GM10266 (cell line): Measurements from ENCODE around the gene HK2.

ENCODE experiments used
- DNase-seq: peaks from one replicate; pipeline ENCODE4 v3.0.0; 2012; ENCODE audit errors: extremely low spot score
- TF ChIP-seq, protein P1 (sequence below): IDR thresholded peaks from 2 replicates; pipeline ENCODE4 v1.5.1; 2012; ENCODE audit warnings: mild to moderate bottlenecking, low read depth; ENCODE audit not compliant: control insufficient read depth, insufficient read depth; ENCODE audit errors: missing control alignments

HK2 gene

DNA sequence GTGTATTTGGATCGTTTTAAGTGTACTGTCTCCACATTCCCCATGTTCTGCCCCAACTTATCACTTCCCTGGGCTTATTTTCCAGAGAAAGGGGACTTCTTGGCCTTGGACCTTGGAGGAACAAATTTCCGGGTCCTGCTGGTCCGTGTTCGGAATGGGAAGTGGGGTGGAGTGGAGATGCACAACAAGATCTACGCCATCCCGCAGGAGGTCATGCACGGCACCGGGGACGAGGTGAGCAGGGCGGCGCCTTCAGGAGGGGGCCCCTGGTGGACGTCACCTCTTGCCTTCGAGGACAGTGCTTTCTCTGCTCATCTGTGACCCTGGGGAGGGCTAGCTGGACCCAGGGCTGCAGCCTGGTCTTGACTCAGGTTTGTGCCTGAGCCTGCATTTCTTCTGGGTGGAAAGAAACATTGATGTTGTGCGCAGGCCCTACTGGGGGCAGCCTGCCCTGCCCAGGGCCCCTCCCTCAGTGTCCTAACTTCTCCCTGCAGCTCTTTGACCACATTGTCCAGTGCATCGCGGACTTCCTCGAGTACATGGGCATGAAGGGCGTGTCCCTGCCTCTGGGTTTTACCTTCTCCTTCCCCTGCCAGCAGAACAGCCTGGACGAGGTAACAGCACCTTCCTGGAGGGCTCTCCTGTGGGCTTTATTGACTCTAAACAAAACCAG lies 47.8 kb downstream of the HK2 start:
- TF ChIP-seq, protein P1, sequence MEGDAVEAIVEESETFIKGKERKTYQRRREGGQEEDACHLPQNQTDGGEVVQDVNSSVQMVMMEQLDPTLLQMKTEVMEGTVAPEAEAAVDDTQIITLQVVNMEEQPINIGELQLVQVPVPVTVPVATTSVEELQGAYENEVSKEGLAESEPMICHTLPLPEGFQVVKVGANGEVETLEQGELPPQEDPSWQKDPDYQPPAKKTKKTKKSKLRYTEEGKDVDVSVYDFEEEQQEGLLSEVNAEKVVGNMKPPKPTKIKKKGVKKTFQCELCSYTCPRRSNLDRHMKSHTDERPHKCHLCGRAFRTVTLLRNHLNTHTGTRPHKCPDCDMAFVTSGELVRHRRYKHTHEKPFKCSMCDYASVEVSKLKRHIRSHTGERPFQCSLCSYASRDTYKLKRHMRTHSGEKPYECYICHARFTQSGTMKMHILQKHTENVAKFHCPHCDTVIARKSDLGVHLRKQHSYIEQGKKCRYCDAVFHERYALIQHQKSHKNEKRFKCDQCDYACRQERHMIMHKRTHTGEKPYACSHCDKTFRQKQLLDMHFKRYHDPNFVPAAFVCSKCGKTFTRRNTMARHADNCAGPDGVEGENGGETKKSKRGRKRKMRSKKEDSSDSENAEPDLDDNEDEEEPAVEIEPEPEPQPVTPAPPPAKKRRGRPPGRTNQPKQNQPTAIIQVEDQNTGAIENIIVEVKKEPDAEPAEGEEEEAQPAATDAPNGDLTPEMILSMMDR, result no peak
- no peak for DNase-seq

DNA sequence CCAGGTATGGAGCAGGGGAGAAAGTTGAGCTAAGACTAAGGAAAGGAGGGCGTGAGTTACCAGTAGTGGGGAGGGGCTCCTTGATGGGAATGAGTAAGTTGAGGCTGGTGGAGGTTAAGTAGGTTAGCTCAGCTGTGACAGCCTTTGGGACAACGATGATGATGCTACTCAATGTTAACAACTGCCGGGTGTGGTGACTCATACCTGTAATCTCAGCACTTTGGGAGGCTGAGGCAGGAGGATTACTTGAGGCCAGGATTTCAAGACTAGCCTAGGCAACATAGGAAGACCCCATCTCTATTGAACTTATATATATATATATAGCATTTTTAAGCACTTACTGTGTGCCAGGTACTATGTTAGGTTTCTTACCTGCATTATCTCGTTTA lies 48.4 kb downstream of the HK2 start:
- no peak for DNase-seq
- TF ChIP-seq, protein P1, result no peak

DNA sequence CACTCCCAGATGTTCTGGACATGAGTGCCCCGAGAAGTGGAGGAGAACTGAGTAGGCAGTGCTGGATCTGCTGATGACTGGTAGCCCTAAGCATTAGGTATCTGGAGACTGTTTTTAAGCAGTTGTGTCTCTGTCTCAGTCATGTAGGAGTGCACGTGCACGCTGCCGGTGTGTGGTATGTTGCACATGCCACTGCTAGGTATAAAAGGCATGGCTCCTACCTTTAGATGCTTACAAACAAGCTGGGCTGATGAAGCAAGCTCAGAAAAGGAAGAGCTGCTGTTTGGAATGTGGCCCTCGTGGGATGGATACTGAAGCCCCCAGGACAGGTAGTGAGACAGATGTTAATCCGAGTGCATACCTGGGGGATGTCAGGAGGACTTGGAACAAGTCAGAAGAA lies 49.1 kb downstream of the HK2 start:
- DNase-seq, result no peak
- TF ChIP-seq, protein P1, result no peak

DNA sequence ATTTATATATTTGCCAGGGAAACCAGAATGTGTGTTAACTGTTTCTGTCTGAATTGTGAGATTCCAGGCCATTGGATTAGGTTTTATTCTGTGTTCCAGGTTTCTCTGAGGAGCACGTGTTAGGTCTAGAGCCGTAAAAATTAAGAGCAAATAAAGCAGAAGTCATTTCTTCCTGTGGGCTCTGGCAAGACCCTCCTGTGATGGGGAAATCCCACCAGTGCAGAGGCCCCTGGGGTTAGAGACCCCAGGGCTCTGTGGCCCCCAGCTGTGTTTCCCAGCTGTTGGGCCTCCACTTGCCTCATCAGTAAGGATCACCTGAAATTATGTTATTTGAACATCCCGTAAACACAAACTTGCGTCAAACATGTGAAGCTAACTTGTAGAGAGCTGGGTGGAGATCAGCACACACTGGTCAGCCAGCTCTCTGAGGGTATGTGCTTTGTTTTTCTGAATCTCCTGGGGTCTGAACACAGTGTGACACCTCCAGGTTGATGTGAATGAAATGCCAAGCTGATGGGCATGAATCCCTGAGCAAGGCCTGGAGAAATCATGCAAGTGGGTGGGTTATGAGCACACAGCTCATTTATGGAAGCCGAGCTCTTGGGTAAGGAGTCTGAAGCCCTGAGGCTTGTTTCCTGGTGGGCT lies 50.3 kb downstream of the HK2 start:
- DNase-seq, result no peak
- TF ChIP-seq, protein P1, result no peak

DNA sequence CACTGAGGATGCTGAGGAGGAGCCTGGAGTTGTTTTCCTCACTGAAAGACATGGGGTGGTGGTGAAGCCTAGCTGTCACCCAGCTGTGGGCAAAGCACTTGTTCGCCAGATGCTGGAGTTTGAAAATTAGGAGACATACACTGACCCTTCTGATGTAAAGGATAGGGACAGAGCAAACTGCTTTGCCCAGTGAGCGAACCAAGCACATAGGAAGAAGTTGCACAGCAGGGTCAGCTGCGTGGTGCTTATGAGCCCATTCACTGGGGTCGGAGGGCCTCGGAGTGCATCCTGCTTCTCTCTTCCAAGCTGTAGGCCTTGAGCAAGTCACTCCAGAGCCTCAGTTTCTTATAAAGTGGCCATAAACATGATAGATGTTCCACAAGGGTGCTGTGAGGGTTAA lies 50.9 kb downstream of the HK2 start:
- TF ChIP-seq, protein P1, result no peak
- DNase-seq, result no peak

DNA sequence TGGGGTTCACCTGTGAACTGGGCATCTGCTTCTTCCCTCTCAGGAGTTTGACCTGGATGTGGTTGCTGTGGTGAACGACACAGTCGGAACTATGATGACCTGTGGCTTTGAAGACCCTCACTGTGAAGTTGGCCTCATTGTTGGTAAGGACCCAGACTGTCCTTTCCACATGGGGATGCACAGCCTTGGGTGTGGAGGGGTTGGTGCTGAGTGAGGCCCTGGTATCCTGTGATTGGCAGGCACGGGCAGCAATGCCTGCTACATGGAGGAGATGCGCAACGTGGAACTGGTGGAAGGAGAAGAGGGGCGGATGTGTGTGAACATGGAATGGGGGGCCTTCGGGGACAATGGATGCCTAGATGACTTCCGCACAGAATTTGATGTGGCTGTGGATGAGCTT lies 52.3 kb downstream of the HK2 start:
- TF ChIP-seq, protein P1, result no peak
- DNase-seq, result no peak

DNA sequence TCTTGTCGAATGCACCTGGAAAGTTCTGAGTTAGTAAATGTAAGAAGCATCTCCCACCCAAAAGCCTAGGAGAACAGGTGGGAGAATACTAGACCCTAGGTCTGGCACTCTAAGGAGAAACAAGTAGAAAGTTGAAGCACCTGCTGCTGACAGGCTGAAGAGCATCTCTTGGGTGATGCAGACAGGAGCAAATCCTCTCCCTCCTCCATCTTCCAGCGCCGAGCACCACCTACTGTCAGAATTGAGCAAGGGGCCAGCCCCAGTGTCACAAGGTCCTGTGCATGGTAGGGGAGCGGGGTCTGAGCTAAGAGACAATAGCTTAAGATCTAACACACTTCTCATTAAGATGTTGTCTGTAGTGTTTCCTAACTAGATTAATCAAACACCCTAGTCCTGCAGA lies 52.9 kb downstream of the HK2 start:
- TF ChIP-seq, protein P1, result no peak
- DNase-seq, result no peak
